DND-41 (cell line): ENCODE data around the gene SAFB2.

Source experiments
- EZH2 ChIP-seq: IDR thresholded peaks from 3 replicates; pipeline ENCODE4 v1.6.1; 2012; ENCODE audit warnings: borderline replicate concordance, low read depth, mild to moderate bottlenecking, moderate library complexity, low read length, inconsistent platforms; ENCODE audit not compliant: severe bottlenecking
- TF ChIP-seq, protein P1 (sequence below): IDR thresholded peaks from 2 replicates; pipeline ENCODE4 v1.5.1; 2012; ENCODE audit warnings: borderline replicate concordance, low read length, moderate library complexity, mild to moderate bottlenecking; ENCODE audit not compliant: poor library complexity, severe bottlenecking; ENCODE audit errors: extremely low read depth

DNA sequence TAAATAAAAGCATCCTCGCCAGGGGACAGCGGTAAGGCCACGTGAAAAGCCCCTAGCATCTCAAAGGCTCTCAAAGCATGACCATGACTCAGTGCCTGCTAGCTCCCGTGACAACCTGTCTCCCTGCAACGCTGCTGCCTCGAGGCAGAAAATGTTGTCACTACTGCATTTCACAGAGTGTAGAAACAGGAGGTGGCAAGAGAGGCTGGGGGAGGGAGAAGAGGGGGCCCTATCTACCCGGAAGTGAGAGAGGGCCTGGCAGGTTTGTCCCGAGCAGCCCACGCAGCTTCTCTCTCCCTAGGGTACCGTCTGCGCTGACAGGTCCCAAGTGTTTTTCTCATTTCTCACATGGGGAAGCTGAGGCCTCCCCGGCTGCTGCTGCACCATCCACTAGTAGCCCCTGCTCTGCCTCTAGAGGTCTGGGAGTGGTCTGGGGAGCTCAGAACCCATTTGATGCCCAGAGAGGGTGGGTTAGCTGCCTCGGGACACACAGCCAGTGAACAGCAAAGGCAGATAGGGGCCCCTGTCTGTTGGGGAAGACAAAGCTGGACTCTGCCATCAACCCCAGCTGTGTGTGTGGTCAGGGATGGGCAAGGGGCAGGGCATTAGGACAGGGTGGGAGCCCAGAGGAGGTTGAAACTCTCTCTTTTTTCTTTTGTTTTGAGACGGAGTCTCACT is 58.5 kb downstream of the SAFB2 start:
- TF ChIP-seq, protein P1, sequence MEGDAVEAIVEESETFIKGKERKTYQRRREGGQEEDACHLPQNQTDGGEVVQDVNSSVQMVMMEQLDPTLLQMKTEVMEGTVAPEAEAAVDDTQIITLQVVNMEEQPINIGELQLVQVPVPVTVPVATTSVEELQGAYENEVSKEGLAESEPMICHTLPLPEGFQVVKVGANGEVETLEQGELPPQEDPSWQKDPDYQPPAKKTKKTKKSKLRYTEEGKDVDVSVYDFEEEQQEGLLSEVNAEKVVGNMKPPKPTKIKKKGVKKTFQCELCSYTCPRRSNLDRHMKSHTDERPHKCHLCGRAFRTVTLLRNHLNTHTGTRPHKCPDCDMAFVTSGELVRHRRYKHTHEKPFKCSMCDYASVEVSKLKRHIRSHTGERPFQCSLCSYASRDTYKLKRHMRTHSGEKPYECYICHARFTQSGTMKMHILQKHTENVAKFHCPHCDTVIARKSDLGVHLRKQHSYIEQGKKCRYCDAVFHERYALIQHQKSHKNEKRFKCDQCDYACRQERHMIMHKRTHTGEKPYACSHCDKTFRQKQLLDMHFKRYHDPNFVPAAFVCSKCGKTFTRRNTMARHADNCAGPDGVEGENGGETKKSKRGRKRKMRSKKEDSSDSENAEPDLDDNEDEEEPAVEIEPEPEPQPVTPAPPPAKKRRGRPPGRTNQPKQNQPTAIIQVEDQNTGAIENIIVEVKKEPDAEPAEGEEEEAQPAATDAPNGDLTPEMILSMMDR, result no peak
- no peak for TF ChIP-seq EZH2
